H1 (cell line): ENCODE results near the gene MFSD2B. TPM values are rescaled to one million over a fixed set of nuclear protein-coding genes. Genes with fewer than 3 reads are reported as not detected.

ENCODE experiments used
- ASH2L ChIP-seq: fragments of 200-600, 300-600 bp; sonication (generic); IDR thresholded peaks from one replicate; pipeline ENCODE4 v1.7.1; 2017; ENCODE audit warnings: low read length
- TAF7 ChIP-seq: optimal IDR thresholded peaks from 2 replicates; pipeline ENCODE3; 2011; ENCODE audit warnings: low read depth, mild to moderate bottlenecking, inconsistent platforms, low read length, moderate library complexity, borderline replicate concordance
- polyA plus RNA-seq, 7 experiments: library from polyadenylated mRNA; depleted of rRNA in 3 of 7; stranded (reverse) in 5 of 7; unstranded in 2 of 7; fragments of >200 nt in 5 of 7; fragments of 200-250 nt in 2 of 7; gene quantifications; 1 replicate in 5 of 7; 2 replicates in 1 of 7; 4 replicates in 1 of 7; pipeline versions ENCODE4 v1.2.1 to v1.2.3, GENCODE V29; 2011 to 2013; ENCODE audit warnings: missing spikeins in 2 of 7, mixed read lengths in 2 of 7
- total RNA-seq: library from RNA; stranded (reverse); fragmentation: NEBNext Ultra II Directional; extraction: Animal tissue kit (Norgen Biotek cat#: 25700); gene quantifications from 2 replicates; pipeline ENCODE4 v1.2.1, GENCODE V29; 2021

MFSD2B gene
- total and polyA plus RNA-seq, 2 of the 8 experiments (the other 6 are each of a cell fraction or from before 2014, with no cell fraction given) = 0.33 to 0.48 TPM

DNA sequence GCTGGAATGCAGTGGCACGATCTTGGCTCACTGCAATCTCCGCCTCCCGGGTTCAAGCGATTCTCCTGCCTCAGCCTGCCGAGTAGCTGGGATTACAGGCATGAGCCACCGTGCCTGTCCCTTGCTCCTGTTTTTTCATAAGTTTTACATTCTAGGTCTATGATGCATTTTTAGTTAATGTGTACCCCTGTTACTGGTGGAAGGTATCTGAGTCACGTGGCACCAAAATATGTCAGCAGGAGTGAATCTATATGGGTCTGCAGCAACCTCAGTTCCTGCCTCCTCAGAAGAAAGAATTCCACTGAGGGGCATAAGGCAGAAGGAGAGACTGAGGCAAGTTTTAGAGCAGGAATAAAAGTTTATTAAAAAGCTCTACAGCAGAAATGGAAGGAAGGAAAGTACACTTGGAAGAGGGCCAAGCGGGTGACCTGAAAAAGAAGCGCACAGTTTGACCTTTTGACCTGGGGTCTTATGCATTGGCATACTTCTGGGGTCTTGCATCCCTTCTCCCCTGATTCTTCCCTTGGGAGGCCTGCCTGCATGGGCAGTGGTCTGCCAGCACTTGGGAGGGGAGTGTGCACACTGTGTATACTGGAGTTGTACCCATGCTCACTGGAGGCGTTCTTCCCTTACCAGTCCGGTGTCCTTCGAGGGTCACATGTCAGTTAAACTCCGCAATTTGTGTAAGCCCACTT, 1.1 kb upstream of the MFSD2B start (continued):
- TF ChIP-seq TAF7 (no peak), ASH2L (no peak)
- TF ChIP-seq, all 59 proteins: peak for 0
